Neural cell (in vitro differentiated cells): ENCODE measurements around the gene IGFBP2.

Source experiments
- CTCF ChIP-seq: fragments of 450-650 bp; IDR thresholded peaks from 2 replicates; pipeline ENCODE4 v1.5.1; 2014; ENCODE audit warnings: antibody characterized with exemption, mild to moderate bottlenecking, moderate library complexity; ENCODE audit not compliant: poor library complexity, severe bottlenecking
- EP300 ChIP-seq: fragments of 450-650 bp; conservative IDR thresholded peaks from 2 replicates; pipeline ENCODE4 v1.6.1; 2014; ENCODE audit warnings: antibody characterized with exemption, mild to moderate bottlenecking, moderate library complexity; ENCODE audit not compliant: poor library complexity, severe bottlenecking
- EZH2 ChIP-seq: fragments of 200-600, 300-800 bp; shearing (Covaris generic), sonication (generic); IDR thresholded peaks from 2 replicates; pipeline ENCODE4 v1.6.1; 2014; ENCODE audit warnings: antibody characterized with exemption, low read length, borderline replicate concordance, mild to moderate bottlenecking; ENCODE audit not compliant: insufficient read depth, poor library complexity, severe bottlenecking
- POLR2AphosphoS5 ChIP-seq: IDR thresholded peaks from 2 replicates; pipeline ENCODE4 v1.6.1; 2012
- RAD21 ChIP-seq: fragments of 450-650 bp; conservative IDR thresholded peaks from 2 replicates; pipeline ENCODE4 v1.6.1; 2014; ENCODE audit warnings: antibody characterized with exemption, mild to moderate bottlenecking, moderate library complexity
- SMC3 ChIP-seq: fragments of 450-650 bp; conservative IDR thresholded peaks from 2 replicates; pipeline ENCODE4 v1.6.1; 2014; ENCODE audit warnings: antibody characterized with exemption, mild to moderate bottlenecking, moderate library complexity; ENCODE audit not compliant: poor library complexity

GRCh38 chr2:216658757-216659156 is 25.5 kb downstream of the IGFBP2 start:
- TF ChIP-seq RAD21 (no peak), CTCF (no peak), SMC3 (no peak), POLR2AphosphoS5 (no peak), EZH2 (no peak), EP300 (no peak)
